Fibroblast of the conjunctiva (primary cell): Measurements from ENCODE around the gene HOXA4.

ENCODE experiments used
- DNase-seq: peaks from one replicate; pipeline ENCODE4 v3.0.0-alpha.2; 2010; ENCODE audit warnings: low read depth

The HOXA4 gene

DNA sequence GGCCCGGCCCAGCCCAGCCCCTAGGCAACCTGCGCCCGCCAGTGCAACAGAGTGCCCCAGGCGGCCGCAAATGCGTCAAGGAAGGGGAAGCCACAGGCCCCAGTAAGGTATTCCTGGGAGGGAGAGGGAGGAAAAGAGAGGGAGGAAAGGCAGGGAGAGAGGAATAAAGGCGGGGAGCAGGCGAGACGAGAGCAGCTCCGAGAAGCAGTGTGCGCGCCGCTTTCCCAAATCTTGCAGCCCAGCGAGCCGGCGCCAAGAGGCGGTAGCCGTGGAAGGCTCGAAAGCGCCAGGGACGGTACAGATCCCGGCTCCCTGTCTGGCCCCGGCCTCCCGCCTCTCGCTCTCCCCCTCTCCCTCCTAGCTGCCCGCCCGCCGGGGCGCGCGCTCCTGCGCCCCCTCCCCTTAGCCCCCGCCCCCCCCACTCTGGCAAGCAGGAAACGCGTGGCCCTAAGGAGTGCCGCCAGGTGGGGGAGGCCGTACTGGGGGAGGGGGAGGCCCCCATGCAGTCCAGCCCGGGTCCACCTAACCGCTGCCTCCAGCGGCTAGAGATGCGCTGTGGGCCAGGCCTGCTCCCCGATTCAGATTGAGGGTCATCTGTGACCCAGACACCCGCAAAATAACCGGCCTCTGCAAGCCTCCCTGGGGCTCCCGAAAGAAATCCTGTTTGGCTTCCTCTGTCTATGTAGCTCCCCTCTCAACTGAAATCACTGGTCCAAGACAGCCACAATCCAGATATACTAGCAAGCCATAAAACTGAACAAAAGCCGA, 39.3 kb upstream of the HOXA4 start:
- DNase-seq: no peak

DNA sequence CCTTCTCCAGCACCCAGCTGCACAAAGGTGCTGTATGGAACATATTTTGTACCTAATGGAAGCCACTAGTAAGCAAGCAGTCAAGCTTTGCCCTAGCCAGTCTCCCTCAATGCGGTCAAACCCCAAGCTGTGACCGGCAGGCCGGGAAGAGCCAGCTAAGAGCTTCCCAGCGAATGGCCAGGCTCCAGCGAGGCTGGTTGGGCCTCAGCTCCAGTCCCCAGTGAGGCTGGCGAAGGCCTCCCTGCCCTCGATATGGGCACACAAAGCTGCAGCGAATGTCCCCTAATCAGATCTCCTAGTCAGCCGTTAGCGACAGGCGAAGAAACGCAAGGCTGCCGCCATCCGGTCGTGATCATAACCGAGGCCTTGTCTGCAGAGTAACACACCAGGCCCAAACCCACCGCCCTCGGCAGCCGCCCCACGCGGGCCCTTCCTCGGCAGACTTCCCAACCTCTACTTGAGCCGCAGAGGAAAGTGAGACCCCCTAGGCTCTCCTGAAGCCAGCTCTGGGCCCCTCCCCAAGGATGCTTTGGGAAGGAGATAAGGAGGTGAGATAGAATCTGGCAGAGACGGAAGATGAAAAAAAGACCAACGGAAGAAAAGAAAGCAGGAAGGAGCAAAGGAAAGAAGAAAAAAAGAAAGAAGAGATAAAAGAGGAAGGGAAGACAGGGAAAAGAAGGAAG, 37.8 kb upstream of the HOXA4 start:
- no peak for DNase-seq

DNA sequence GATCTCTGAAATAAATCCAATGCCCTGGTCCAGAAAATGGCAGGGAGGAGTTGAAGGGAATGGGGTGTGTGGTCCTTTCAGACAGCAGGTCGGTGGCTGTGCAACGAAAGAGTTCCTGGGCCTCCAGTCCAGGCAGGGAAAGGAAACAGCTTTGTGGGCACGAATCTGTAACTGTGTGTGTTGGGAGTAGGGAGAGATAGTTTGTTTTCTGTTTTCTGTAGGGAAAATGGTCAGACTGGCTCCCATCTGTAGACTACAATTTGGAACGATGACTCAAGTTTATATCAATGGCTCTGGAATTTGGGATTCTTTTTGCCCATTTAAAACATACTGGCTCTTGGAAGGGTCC, 37.3 kb upstream of the HOXA4 start:
- DNase-seq: no peak

DNA sequence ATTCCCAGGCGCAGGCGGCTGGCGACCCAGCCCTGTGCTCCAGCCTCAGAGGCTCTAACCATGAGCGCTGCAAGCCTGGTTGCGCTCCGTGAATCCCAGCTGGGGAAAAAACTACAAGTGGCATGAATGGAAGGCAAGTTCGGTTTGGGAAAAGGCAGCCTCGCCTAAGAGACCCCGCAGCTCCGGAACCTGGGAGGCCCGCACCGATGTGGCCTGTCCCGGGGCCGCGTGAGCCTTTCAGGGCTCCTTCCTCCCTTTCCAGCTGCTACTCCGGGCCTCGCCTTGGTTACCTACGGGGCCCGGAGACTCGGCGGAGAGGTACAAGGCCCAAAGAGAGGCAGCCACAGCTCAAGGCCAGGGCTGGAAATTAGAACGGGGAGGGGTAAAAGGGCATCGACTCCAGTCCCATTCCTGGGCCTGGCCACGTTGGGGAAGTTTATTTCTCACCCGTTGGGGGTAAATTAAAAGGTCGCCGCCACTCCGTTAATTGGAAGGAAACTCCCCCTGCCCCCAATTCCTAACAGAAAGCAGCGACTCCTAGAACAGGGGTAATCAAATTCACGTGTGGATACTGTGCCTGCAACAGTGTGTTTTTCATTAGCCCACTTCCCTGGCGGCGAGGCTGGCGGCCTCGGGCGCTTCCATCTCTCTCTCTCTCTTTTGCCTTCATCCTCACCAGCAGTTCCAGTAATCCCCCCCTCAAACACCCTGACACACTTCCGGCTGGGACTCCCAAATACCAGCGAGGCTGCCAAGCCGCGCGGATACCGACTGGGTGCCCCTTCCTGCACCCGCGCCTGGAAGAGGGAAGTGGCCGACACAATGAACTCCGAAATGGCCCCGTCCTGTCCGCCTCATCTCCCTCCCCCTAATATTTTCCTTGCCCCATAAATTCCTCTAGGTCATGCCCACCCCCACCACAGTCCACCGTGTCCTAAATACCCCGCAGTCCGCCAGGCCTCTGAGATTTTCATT, 36.3 kb upstream of the HOXA4 start:
- DNase-seq: no peak

DNA sequence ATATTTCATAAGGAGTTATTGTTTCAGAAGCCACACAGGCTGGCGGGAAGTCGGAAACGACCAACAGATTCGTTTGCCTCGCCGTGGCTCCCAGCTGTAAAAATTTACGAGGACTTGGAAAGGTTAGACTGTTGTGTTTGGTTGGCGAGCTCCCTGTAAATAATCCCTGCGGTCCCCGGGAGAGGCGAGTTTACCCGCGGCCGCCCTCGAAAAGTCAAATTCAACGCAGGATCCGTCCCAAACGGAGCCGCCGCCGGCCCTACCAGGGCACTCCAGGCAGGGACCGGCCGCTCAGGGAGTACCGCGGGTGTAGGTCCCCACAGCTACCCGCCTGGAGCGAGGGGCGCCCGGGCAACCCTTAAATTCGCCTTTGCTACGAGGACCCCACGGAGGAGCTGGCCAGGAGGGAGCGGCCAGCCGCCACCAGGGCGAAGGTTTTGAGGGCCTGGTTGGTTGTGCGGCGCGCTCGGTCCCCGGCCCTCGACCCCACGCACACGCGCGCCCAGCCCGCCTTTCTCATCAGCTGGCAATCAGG, 35.5 kb upstream of the HOXA4 start:
- no peak for DNase-seq

DNA sequence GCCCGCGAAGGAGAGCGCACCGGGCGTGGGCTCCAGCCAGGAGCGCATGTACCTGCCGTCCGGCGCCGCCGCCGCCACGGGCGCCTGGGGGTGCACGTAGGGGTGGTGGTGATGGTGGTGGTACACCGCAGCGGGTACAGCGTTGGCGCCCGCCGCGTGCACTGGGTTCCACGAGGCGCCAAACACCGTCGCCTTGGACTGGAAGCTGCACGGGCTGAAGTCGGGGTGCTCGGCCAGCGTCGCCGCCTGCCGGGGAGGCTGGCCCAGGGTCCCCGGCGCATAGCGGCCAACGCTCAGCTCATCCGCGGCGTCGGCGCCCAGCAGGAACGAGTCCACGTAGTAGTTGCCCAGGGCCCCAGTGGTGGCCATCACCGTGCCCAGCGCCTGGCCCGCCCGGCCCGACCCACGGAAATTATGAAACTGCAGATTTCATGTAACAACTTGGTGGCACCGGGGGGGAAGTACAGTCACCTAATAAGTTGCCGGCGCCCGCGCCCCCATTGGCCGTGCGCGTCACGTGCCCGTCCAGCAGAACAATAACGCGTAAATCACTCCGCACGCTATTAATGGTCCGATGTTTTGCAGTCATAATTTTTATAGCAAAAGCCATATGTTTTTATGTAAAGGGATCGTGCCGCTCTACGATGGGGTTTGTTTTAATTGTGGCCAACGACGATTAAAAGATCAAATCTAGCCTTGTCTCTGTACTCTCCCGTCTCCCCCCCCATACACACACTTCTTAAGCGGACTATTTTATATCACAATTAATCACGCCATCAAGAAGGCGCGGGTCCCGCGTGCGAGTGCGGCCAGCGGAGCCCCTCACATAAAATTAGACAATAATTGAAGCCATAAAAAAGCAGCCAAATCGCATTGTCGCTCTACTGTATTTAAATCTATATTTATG, 34.8 kb upstream of the HOXA4 start, which contains the start of gene HOXA9:
Gene HOXA9, minus strand, starts transcription at position 449 of the 907 bp plus-strand sequence. Its CDS starts 80 bp downstream, at position 369.
- DNase-seq: no peak

DNA sequence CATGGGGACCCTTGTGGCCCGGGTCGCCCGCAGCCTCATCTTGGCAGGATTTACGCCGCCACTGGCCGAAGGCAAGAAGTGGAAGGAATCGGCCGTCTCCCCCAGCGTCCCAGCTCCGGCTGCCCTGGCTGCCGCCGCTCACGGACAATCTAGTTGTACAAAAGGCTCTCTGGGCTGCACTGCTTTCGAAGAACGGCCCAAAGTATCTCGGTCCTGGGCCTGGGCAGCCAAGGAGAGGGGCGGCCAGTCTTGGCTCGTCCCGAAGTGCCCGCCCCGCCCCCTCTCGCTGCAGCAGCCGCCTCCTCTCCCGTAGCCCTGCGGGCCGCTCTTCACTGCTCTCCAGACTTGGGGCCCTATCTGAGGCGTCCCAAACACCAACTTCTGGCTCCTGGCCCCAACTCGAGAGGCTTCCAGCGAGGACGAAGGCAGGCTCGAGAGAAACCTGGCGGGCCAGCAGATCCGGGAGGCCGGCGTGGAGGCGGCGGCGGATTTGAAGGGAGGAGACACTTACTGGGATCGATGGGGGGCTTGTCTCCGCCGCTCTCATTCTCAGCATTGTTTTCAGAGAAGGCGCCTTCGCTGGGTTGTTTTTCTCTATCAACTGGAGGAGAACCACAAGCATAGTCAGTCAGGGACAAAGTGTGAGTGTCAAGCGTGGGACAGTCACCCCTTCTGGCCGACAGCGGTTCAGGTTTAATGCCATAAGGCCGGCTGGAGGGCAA, 34.0 kb upstream of the HOXA4 start:
- DNase-seq: no peak

DNA sequence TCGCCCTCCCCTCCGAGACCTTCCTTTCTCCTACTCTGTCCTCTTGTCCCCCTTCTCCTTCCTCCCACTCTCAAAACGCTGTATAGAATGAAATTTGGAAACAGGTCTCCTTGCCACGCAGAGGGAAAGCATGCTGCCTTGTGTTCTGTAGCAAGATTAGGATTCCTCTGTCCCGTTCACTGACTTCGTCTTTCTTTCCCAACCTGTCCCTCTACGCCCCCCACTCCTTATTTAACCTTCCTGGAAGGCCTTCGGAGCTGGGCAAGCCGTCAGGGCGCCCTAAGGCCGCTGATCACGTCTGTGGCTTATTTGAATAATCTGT, 33.4 kb upstream of the HOXA4 start:
- DNase-seq: no peak

DNA sequence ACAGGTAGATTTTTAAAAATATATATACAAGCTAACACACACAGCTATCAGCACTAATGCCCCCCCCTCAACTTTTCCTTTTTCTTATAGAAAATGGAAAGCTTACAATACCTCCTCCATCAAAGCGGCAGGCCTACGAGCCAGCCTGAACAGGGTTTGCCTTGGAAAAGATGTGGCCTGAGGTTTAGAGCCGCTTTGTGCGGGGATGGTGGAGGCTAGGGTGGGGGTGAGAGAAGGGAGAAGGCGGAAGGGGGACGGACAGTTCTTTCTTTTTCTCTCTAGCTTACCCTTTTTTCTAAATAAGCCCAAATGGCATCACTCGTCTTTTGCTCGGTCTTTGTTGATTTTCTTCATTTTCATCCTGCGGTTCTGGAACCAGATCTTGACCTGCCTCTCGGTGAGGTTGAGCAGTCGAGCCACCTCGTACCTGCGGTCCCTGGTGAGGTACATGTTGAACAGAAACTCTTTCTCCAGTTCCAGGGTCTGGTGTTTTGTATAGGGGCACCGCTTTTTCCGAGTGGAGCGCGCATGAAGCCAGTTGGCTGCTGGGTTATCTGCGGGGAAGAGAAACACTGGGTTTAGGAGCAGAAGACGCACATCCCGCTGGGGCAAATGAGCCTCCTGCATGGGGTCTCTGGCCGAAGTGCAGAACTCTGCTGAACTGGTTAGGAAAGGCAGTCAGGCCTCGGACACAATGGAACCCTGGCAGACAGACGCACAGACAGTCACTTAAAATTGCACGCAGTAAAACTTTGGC, 32.9 kb upstream of the HOXA4 start:
- DNase-seq: no peak

DNA sequence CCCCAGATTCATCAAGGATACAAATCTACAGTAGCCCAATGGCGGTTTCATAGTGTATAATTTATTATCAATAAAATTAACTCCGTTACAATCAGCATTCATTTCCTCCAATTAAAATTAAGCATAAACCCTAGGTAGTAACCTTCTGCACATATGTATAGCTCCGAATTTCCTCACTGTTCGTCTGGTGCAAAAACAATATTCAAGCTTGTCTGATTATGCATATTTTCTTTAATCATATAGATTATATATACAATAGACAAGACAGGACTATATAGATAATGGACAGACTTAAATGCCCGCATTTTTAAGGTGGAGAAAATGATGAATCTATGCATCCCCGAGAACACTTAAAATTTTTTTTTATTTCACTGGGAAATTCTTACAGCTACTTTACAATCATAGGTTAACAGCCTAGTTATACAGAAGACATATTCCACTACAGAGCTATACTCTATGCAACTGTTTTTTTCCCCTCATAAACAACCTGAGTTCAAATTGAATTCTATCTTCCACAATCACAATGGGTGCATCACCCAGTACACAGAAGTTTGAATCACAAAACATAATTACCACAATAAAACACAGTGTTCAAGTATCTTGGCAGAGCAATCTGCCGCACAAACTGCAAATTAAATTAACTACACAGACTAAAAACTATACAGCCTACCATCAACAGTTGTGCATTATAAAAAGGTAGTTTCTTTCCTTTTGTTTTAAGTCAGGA, 32.2 kb upstream of the HOXA4 start:
- no peak for DNase-seq

DNA sequence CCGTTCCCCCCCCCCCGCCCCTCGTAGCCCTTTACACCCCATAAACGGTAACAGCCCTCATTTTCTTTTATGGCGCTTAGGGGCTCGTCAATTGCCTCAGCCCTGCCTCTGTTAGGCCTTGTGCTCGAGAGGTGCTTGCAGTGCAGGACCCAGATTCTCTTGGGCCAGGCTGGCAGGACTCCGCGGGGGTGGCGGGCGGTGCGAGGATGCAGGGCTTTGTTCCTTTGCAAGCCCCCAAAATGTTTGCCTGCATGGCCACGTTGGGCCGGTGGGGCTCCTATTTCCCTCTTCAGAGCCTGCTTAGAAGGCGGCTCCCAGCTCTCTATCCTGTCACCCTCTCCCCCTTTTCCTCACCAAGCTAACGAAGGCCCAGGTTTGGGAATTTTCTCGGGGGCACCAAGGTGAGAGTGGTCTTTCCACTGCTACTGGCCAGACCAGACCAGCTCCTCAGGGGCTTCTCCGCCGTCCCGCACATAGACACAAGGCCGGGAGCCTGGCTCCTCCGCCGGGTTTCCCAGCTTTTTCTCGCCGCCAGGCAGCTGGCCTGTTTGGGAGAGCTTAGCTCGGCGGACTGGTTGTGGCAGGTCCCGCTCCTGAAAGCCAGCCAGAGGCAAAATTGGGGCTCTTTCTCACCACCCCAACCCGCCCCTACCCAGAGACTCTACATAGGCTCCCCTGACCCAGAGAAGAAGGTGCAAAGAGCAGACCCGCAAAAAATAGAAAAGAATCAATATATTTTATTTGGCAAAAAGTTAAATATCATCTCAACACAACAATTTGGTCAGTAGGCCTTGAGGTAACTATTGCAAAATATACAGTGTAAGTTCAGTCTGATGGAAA, 31.4 kb upstream of the HOXA4 start:
- DNase-seq: no peak

DNA sequence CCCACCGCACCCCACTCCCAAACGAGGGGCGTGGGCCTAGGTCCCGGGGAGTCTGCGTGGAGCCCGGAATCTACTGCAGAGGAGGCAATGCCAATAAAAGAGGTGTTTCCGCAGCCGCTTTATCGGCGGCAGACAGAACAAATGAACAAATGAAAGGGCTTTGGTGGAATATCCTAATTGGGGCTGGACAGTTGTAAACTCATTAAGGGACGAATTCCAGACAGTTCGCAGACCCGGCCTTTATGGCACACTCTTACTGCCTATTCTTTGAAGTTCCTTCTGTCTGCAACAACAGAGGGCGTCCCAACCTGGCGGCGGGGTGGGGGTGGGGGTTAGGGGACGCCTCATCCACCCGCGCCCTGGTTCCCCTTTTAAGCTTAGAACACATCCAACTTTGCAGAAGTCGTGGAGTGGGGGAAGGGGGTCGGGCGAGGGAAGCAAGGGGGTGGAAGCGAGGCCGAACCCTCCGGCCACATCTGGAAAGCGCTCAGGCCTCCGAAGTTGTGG, 30.7 kb upstream of the HOXA4 start:
- no peak for DNase-seq

DNA sequence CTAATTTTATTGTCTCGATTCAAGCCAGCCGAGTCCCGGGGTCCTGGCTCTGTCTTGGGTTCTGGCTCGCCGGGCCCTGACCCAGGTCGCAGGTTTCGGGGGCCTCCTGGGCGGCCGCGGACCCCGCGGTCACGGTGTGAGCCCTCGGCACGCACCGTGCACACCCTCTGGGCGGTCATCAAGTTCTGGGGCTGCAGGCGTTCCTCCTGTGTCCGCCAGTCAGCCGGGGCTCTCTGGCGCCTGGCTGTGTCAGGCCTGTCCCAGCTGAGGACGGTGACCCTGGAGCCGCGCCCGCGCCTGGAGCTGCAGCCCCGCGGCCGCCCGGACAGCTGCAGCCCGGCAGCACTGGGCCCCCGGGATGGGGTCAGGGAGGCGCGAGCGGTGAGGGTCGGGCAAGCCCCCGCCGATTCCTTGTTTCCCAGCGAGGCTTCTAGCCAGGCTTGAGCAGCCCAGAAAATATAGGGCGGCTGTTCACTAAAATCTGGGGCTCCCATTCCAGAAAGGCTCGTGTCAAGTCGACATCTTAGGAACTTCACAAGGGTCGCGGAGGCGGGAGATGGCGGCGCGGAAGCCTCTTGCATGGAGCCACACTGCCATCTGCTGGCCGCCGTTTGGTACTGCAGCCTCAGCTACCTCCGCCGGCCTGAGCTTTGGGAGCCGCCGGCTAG, 30.1 kb upstream of the HOXA4 start:
- DNase-seq: peak; percentile 65

DNA sequence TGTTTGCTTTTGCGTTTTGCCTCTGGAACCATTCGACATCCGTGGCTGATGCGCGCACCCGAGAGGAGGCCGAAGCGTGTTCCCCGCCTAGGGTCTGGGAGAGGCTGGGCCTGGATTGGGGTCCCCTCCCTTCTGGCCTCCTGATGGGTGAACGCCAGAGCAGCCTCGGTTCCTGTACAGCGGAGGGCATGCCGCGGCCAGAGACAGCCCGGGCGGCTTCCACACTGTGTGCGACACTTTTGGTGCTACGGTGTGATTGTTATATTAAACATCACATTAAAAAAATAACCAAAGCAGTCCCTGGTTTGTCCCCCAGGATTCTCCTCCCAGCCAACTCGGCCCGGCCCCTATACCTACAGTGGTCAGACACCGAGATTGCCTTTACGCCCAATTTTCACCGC, 29.6 kb upstream of the HOXA4 start:
- DNase-seq: no peak

DNA sequence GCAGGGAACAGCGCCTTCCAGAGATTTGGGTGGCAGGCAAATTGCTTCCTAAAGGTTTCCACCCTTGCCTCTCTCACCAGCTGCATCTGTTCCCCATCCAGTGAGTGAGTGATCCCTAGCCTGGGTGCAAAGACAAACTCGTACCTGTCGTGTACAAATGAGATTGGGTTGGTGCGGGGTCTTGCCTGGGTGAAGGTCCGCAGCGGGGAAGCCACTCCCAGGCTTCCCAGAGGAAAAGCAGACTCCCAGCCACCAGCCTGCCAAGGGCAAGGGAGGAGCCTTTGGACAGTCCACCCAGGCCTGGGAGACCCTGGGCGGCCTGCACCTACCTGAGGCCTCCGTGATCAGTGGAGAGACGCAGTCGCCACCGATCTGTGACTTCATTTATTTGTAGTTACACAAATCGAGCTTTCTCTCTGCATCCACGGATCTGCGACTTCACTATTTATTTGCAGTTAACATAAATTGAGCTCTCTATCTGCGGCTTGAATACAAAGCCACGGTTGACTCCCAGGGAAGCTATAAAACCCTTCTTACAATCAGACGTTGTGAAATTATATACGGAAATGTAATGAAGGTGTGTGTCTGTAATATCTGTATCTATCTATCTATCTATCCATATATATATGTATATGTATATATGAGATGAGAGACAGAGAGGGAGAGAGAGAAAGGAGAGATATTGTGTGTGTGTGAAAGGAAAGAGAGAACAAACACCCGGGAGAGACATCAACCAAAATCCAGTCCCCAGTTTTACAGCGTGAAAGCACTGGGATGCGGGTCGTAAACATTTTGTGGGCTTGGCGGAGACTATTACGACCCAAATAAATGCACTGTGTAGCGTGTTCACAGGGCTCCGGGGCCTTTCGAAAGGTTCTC, 28.9 kb upstream of the HOXA4 start:
- DNase-seq: no peak

DNA sequence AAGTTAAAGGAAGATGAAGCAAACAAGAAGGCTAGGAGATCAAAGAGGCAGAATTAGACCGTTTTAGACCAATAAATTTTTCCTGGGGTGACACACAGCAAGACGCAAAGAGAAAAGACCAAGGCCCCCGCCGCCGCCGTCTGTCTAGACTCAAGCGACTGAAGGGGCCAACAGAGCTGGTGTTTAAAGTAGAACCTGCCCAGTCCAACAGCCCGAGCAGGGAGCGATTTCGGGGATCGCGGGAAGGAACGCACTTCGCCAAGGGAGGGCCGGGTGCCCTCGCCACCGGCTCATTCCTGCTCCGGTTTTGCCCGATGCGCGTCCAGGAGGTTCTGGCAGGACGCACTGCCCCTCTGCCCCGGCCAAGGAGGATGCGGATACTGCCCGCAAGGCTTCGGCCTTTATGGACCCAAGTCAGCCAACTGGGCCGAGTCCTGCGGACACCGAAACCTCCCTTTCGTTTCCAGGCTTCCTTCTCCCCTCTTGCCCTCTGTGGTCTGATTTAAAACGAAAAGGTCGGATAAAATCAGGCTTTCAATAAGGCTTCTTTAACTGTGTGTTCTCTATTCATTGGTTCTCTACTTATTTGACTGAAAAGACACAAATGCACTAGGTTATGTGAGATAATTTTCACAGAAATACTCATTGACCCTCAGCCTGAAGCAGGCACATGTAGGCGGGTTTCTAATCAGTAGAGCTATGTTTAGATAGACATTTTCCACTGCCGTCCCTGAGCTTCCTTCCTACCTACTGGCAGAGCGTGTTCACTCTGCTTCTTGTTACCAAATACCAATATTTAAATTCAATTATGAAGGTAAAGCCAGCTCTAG, 28.1 kb upstream of the HOXA4 start:
- no peak for DNase-seq
